GM20431 (cell line): ENCODE results near the gene SUSD5.
"Not testable (repeated sequence)": the region's sequence is repeated elsewhere in the genome, so short reads cannot be mapped to it uniquely, and the experiment has no call there.

Experiments
- in situ Hi-C: fragments of 300-500 bp; cut with MseI, MboI; formaldehyde crosslinking; loops from one replicate; pipeline ENCODE4 v1.15.0; 2020; ENCODE audit warnings: low sequenced_read_pairs; ENCODE audit not compliant: unreplicated experiment

Gene SUSD5

DNA sequence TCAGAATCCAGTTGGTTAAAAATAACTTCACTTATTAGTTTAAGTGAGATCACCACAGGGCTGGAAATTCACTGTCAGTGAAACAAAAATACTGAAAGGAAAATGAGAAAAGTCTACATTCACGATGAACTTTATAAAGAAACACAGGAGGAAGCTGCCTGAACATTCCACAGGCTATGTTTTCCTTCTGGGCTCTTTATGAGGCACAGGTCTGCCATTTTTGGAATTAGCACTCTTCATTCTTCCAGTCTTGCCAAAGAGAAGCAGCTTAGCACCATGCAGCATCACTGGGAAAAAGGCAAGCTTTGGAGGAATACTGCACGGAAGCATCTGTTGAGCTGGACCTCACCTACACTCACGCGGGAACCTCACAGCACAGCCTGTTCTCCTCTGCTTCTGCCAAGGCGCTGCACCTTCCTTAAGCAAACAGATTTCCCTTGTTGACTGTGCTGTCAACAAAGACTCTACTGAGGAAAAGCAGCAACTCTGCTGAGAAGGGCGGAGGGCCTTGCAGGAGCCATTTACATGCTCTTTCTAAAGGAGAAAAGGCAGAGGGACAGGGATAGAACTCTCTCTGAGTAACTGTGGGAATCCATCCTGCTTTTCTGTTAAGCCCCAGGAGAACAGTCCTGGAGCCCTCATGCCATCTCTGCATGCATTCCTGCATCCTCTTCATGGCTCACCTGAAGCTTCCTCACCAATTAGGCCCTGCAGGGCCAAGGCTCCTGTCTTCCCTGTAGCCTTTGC lies 15.7 kb downstream of the SUSD5 start:
- in situ Hi-C loops: no loop called here

DNA sequence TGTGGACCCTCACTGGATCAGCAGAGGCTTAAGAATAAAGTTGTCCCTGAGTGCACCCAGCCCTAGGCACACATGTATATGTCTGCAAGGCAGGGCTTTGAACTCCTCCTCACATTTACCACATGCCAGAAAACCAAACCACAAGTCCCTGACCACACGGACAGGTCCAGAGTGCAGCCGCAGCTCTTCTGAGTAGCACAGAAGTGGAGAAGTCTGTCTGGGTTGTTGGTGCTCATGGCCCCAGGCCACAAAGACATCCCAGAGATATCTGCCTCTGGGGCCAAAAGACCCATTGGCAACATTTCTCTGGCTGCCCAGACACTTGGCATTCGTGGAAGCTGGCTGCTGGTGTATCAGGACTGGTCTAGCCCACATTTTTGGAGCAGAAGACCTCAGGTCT lies 17.4 kb downstream of the SUSD5 start:
- in situ Hi-C loops: no loop called here

DNA sequence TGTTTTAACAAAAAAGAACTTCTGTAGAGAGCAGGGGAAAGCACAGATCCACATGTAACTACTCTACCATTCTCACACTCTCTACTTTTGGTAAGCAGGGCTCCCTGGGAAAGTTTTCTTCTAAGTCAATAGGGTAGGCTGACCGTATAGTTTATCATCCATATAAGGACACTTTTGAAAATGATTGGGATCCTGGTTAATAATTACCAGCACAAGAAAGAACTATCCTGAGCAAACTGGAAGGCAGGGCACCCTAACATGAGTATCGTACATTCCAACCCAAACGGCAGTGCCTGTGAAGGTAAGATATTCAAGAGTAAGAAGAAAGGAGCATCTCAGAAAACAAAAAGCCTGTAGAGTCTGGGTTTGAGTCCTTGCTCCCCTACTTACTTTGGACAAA lies 22.1 kb downstream of the SUSD5 start:
- in situ Hi-C loops: no loop called here

DNA sequence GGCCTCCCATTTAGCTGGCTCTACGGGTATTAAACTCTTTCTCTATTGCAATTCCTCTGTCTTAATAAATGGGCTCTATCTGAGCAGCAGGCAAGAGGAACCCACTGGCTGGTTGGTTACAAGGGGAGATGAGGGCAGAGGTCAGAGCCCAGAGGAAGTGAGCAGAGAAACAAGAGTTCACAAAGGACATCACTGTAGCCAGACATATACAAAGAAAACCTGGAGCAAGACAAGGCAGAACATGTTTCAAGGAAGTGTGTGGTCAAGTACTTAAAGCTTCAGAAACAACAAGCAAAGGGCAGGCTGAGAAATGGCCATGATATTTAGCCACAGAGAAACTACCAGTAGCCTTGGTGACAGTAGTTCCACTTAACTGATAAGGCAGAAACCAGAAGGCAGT lies 24.3 kb downstream of the SUSD5 start:
- in situ Hi-C loops: no loop called here

DNA sequence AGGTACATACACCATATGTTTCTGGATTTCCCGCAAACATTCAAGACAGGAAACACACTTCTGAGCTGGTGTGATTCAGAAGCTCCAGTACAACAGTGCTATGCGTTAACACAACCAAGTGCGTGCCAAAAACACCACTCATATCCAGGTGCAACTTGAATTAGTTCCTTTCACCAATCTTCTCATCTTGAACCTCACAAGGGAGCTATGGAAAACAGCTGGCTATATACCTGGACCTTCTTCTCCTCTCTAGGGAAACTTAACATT lies 31.3 kb downstream of the SUSD5 start:
- in situ Hi-C loops: no loop called here

DNA sequence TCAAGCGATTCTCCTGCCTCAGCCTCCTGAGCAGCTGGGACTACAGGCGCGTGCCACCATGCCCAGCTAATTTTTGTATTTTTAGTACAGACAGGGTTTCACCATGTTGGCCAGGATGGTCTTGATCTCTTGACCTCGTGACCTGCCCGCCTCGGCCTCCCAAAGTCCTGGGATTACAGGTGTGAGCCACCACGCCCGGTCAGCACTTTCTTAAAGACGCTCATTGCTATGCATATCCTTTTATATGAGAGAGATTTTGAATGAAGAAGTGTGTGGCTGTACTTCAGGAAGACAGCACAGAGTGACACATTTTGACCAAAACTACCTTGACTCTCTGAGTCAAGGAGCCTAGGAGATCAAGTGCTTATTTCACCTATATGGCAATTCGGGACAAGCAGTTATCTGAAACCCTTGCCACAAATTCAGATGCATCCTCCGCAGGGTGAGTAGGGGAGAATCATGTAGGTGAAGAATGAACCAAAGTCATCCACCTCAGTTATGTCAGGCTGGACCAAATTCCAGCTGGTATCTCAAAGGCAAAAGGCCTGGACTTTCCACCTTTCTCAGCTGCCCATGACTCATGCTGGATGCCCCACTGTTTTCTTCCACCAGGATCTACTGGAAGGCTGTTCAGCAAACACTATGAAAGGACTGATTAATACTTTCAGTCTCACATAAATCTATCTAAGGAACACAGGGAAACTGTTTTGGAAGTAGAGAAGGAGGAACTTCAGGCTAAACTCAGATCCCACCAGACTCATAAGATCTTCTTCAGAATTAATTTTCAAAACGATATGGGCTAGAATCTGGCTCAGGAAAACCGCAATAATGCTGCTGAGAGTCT lies 31.9 kb downstream of the SUSD5 start:
- in situ Hi-C loops: no loop called here

DNA sequence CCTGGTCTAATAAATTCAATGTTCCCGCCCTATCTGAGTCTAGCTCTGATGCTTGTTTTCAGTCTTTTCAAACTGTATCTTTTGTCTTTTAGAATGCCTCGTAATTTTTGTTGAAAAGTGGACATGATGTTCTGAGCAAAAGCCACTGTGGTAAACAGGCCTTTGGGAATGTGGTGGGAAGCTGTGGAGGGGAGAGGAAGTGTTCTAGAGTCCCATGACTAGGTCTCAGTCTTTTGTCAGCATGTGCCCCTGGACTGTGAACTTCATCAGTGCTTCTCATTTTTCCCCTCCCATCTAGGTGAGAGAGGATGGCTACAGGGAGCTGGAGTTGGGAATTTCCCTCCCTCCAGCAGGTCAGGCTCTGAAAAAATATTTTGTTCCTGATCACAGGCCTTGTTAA lies 33.7 kb downstream of the SUSD5 start:
- in situ Hi-C loops: no loop called here

DNA sequence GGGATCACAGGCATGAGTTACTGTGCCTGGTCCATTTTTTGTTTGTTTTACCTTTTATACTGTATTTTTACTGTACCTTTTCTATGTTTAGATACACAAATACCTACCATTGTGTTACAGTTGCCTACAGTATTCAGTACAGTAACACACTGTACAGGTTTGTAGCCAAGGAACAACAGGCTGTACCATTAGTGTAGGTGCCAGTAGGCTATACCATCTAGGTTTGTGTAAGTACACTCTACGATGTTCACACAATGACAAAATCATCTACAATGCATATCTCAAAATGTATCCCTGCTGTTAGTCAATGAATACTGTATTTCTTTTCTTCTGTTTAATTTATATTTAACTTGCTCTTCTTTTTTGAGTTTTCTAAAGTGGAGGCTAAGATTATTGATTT lies 37.0 kb downstream of the SUSD5 start:
- in situ Hi-C loops: not testable (repeated sequence)

DNA sequence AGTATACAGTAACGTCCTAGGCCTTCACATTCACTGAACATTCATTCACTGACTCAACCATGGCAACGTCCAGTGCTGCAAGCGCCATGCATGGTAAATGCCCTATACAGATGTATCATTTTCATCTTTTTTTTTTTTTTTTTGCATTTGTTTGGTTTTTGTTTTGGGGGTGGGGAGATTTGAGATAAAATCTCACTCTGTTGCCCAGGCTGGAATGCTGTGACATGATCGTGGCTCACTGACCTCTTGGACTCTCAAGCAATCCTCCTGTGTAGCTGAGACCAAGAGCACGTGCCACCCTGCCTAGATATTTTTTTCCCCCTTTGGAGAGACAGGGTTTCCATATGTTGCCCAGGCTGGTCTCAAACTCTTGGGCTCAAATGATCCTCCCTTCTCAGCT lies 37.4 kb downstream of the SUSD5 start:
- in situ Hi-C loops: no loop called here

DNA sequence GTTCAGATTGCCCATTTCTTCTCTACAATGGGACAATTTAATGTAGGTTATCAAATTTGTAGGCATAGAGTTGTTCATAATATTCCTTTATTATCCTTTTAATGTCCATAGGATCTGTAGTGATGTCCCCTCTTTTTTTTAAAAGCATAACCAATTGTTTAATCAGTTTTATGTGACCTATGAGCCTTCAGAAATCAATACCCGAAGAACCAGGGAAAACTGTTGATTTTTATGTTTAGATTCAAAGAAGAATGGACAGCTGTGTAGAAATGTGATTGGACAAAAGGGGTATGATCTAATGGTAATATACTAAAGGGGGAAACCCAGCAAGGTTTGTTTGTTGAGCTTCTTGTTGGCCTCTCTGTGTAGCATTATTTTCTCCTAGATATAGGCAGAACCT lies 39.5 kb downstream of the SUSD5 start:
- in situ Hi-C loops: no loop called here

DNA sequence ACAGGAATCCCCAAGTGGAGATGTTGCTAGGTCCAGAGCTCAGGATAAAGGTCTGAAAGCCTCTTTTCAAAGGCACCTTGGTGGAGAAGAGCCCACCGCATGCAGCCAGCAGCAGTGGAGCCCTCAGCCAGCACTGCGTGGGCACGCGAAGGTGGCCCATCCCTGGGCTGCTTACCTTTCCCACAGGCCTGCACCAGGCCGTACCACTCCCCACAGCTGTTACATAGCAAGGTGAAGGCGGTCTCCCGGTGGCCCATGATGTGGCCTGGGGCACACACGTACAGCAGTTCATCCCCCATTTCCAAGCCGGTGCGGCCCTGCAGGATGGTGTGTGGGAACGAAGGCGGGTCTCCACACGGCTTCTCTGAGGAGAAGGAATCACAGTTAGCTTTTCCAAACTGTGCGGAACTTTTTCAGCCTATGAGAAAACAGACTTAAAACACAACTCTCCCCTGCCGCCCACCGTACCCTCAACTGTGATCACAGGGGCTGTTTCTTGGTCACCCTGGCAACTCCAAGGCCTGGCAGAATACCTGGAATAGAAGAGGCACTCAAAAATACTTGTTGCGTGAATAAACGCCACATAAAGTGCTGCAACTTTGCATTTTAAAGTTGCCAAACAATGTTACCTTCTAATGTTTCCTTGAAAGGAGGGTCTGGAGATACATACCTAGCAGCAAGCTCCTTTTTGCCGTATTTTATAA lies 43.7 kb downstream of the SUSD5 start:
- in situ Hi-C loops: no loop called here

DNA sequence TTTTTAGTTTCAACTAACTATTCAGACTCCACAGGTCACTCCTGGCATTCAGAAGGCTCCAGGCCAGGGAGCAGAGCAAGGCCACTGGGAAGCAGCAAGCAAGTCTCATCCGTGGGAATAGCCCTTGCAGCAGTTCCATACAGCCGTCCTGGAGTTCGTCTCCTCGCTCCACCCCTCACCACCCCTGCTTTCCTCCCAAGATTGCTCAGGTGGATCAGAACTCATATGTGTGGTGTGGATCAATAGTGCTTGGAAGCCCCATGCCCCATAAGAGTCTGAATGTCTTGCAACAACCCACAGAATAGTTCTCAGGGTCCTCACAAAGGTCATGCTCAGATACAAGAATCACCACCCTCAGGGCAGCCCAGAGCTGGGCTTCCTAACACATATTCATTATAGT lies 44.5 kb downstream of the SUSD5 start:
- in situ Hi-C loops: no loop called here

DNA sequence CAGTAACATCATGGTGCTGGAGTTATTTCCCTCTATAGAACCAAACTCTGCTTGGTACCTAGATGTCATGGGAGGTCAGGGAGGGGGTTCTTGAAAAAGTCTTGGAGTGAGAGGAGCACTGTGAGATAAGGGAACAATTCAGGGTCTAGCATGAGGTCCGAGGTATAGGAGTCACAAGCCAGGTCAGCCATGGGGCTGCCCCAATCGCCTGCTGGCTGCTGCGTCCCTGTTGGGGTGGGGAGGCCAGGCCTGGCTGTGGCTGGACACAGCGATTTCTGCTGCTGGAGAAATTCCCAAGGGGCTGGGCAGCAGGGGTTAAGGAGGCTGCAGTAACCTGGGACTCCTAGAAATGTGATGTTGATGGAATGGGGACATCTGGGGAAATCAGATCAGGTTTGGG lies 44.9 kb downstream of the SUSD5 start:
- in situ Hi-C loops: no loop called here

DNA sequence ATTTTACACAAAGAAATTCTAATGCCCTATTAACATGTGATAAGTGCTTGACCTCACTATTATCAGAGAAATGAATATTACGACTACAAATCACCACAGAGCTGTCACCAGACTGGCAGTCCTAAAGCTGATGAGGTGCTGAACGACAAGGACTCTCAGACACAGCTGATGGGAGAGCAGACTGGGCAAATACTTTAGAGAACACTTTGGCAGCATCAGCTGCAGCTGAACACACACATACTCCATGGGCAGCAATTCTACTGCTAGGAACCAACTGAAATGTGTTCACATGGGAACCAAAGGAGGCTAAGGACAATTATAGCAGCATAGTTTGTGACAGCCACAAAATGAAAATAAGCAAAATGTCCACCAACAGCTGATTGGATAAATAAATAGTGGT lies 45.5 kb downstream of the SUSD5 start:
- in situ Hi-C loops: no loop called here

DNA sequence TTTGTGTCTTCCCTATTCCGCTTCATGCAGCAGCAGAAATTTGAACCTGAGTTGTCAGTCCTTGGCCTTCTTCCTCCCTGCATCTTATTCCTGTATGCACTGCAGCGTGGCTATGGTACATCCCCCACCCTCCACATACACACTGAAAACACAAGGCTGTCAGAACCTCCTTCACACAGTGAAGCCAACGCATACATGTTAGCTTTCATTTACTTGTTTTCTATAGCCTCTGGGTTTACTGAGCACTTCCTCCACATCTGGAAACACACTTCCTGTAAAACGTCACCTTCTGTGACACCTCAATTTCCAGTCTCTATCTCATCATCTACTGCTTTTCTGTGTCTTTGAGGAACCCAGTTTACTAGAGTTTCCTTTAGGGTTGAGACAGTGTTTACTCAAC lies 47.0 kb downstream of the SUSD5 start:
- in situ Hi-C loops: no loop called here

DNA sequence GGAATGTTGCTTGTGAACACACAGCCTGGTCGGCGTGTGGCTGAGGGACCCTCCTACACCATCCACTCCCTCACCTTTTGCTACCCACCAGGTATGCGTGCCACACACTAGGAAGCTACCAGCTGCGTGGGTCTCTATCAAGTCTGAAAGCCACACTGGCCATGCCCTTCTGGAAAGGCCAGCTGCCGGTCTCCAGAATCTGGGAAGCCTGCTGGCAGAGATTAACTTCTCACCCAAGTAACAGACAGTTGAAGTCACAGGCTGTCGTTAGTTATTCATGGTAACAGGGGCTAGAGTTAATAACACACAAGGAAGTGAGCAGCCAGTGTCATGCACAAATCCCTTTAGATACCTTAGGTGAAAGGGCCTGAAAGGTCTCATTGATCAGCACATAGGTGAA lies 48.1 kb downstream of the SUSD5 start:
- in situ Hi-C loops: no loop called here

DNA sequence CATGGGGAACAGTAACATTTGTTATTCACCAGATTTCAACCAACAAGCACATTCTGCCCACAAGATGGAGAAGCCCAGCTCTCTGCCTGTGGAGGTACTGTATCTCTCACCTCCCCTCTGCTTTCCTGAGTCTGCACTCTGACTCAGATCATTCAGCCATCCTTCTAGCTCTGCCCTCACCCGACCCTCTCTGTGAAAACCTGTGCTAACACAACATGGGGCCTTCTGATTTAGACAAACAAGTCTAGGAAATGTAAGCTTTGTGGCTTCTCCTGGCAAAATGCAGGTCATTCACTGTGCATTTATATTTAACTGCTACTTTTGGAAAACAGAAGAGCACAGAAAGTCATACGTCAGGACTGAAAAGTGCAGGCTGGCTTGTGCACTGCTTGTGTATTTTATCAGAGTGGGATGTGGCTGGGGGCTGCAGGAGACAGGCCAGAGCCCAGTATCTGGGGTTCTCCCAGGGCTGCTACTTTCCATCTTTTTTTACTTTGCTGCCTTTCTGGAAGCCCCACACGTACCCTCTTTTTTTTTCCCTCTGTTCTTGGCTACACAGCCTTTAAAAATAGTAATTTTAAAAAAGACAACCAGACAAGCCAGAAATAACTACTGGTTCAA lies 50.8 kb downstream of the SUSD5 start:
- in situ Hi-C loops: no loop called here

DNA sequence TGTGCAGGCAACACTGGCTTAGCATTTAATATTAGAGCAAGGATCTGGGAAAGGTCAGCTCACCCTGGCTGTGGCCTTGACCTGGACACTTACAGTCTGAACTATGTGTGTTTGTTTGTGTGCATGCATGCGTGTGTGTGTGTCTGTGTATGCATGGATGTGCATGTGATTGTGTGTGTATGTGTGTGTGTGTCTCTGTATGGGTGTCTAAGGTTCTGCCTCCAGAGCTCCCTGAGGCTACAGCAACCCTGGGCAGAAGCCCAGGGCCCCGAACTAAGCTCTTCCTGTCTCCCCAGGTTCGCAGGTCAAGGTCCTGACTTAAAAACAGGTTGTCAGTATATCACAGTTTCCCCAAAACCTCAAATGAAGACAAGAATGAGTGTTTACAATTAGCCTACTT lies 51.3 kb downstream of the SUSD5 start:
- in situ Hi-C loops: no loop called here

DNA sequence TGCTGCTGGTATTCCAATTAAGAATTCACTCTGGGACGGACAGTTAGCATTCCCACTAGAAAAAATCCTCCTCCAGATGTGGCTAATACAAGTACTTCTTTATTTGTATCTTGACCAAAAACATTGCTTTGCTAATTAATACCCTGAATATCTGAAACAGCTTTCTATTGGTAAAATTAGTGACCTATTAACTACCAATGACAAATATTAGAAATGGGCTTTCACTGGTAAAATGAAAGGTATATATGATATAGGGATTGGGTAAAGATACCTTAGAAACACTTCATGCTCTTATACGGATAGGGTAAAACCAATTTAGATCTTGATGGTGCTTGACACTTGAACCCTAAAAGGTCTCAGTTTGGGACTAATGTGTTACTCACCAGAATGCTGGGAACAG lies 52.5 kb downstream of the SUSD5 start:
- in situ Hi-C loops: no loop called here

DNA sequence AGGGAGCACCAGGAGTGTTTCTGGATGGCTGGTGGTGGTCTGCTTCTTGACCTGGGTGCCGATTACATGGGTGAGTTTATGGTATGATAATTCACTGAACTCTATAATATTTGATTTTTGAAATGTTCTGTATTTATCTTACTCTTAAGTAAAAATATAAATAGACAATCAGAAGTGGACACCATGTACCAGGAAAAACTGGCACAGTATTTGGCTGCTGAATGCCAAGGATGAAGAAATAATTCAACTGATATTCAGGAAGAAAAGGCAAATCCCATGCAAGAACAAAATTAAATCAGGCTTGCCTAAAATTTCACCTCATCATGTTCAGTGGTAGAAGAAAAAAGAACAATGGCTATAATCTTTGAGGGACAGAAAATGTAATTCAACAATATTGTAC lies 53.2 kb downstream of the SUSD5 start:
- in situ Hi-C loops: no loop called here

DNA sequence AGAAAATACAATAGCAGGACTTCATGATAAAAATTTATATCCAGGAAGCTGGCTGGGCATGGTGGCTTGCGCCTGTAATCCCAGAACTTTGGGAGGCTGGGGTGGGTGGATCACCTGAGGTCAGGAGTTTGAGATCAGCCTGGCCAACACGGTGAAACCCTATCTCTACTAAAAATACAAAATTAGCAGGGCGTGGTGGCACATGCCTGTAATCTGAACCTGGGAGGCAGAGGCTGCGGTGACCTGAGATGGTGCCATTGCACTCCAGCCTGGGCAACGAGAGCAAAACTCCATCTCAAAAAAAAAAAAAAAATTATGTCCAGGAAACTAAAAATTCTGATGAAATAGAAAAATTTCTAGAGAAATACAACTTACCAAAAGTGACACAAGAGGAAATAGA lies 56.0 kb downstream of the SUSD5 start:
- in situ Hi-C loops: not testable (repeated sequence)
